SK-N-SH (cell line): ENCODE data around the gene ITPRID1. TPM values are rescaled to one million over a fixed set of nuclear protein-coding genes. Genes with fewer than 3 reads are reported as not detected.

Experiments
- CTCF ChIA-PET: fragments of 300-600, 350-600 bp; formaldehyde crosslinking; extraction: SDS; loops from one replicate; lab custom pipeline; 2021; lab: Yijun Ruan, JAX
- POLR2A ChIA-PET: fragments of 350-600 bp; sonication (Branson Sonifier 250); formaldehyde crosslinking; extraction: SDS; loops from one replicate; lab custom pipeline; 2020; ENCODE audit warnings: antibody characterized with exemption, inconsistent platforms; lab: Yijun Ruan, JAX
- DNase-seq: peaks from one replicate; pipeline ENCODE4 v3.0.0; 2012
- H2AFZ ChIP-seq: fragments of 200-600 bp; sonication (generic); 2 replicates; pipeline ENCODE4 v1.8.1; 2016; ENCODE audit warnings: antibody characterized with exemption, mild to moderate bottlenecking, low read depth
- H3F3A ChIP-seq: fragments of 200-600 bp; sonication (generic); replicated peaks from 2 replicates; pipeline ENCODE3; 2016; ENCODE audit warnings: antibody characterized with exemption, mild to moderate bottlenecking; ENCODE audit not compliant: insufficient read depth
- H3K27ac ChIP-seq, 2 experiments: fragments of 200-500 bp in 1 of 2; fragments of 200-600 bp in 1 of 2; sonication (Bioruptor generic) in 1 of 2; sonication (generic), shearing (Covaris generic) in 1 of 2; 2 replicates each; pipeline versions ENCODE4 v1.5.1 to v1.6.1; 2014 to 2016; ENCODE audit warnings: low read depth in 2 of 2, inconsistent platforms in 1 of 2, low read length in 1 of 2, mild to moderate bottlenecking in 1 of 2, mixed read lengths in 1 of 2
- H3K27me3 ChIP-seq: fragments of 200-600 bp; sonication (generic), shearing (Covaris generic); 2 replicates; pipeline ENCODE4 v1.6.1; 2016; ENCODE audit warnings: mixed run types; ENCODE audit not compliant: insufficient read depth
- H3K36me3 ChIP-seq, 2 experiments: fragments of 200-500 bp in 1 of 2; fragments of 200-600 bp in 1 of 2; sonication (Bioruptor generic) in 1 of 2; sonication (generic) in 1 of 2; replicated peaks in 1 of 2; 2 replicates each; pipeline versions ENCODE3 to v1.5.1; 2014 to 2016; ENCODE audit warnings: low read length in 1 of 2, mild to moderate bottlenecking in 1 of 2; ENCODE audit not compliant: insufficient read depth in 2 of 2, control insufficient read depth in 1 of 2
- H3K4me1 ChIP-seq, 2 experiments: fragments of 200-500 bp in 1 of 2; fragments of 200-600 bp in 1 of 2; sonication (Bioruptor generic) in 1 of 2; sonication (generic), shearing (Covaris generic) in 1 of 2; 2 replicates each; pipeline versions ENCODE4 v1.5.1 to v1.6.1; 2014 to 2016; ENCODE audit warnings: low read depth in 1 of 2, low read length in 1 of 2, mixed run types in 1 of 2; ENCODE audit not compliant: insufficient read depth in 2 of 2, control insufficient read depth in 1 of 2
- H3K4me2 ChIP-seq: fragments of 200-600 bp; sonication (generic), shearing (Covaris generic); 2 replicates; pipeline ENCODE4 v1.6.1; 2017; ENCODE audit warnings: mixed run types
- H3K4me3 ChIP-seq, 2 experiments: fragments of 200-500 bp in 1 of 2; fragments of 200-600 bp in 1 of 2; sonication (Bioruptor generic) in 1 of 2; sonication (generic), shearing (Covaris generic) in 1 of 2; 2 replicates each; pipeline versions ENCODE4 v1.5.1 to v1.8.1; 2014 to 2016; ENCODE audit warnings: low read depth in 2 of 2, inconsistent platforms in 1 of 2, low read length in 1 of 2, mild to moderate bottlenecking in 1 of 2, mixed read lengths in 1 of 2, moderate library complexity in 1 of 2
- H3K79me2 ChIP-seq: fragments of 200-600 bp; sonication (generic); 2 replicates; pipeline ENCODE4 v1.8.1; 2017; ENCODE audit warnings: mild to moderate bottlenecking; ENCODE audit not compliant: insufficient read depth
- H3K9ac ChIP-seq: fragments of 200-600 bp; sonication (generic); 2 replicates; pipeline ENCODE4 v1.6.1; 2017; ENCODE audit warnings: mixed run types
- H3K9me2 ChIP-seq: fragments of 200-600 bp; sonication (generic); 2 replicates; pipeline ENCODE4 v1.6.1; 2017; ENCODE audit warnings: mixed run types
- H3K9me3 ChIP-seq: fragments of 200-600 bp; sonication (generic); 2 replicates; pipeline ENCODE4 v1.6.1; 2017; ENCODE audit warnings: mixed run types, mild to moderate bottlenecking, moderate library complexity
- H4K20me1 ChIP-seq: fragments of 200-600 bp; sonication (generic); 2 replicates; pipeline ENCODE4 v1.6.1; 2017; ENCODE audit warnings: mild to moderate bottlenecking, mixed run types; ENCODE audit not compliant: insufficient read depth
- CTCF ChIP-seq: fragments of 200-600 bp; sonication (generic); IDR thresholded peaks from 2 replicates; pipeline ENCODE4 v1.6.1; 2017; ENCODE audit warnings: antibody characterized with exemption, mild to moderate bottlenecking, moderate library complexity
- ELF1 ChIP-seq: IDR thresholded peaks from 2 replicates; pipeline ENCODE4 v1.4.0; 2012
- FOXJ3 ChIP-seq: sonication (generic); formaldehyde crosslinking; IDR thresholded peaks from 2 replicates; pipeline ENCODE4 v1.5.1; 2020; ENCODE audit warnings: mild to moderate bottlenecking, missing genetic modification reagents
- GATA2 ChIP-seq: sonication (generic); formaldehyde crosslinking; IDR thresholded peaks from 2 replicates; pipeline ENCODE4 v1.5.0; 2020; ENCODE audit warnings: mild to moderate bottlenecking, missing genetic modification reagents
- MEF2A ChIP-seq: IDR thresholded peaks from 2 replicates; pipeline ENCODE4 v1.4.0; 2012; ENCODE audit warnings: low read depth, borderline replicate concordance
- MXI1 ChIP-seq: IDR thresholded peaks from 2 replicates; pipeline ENCODE4 v1.6.1; 2012; ENCODE audit warnings: mild to moderate bottlenecking, low read depth, low read length, improper control_type of control experiment
- RXRA ChIP-seq: IDR thresholded peaks from 2 replicates; pipeline ENCODE4 v1.4.0; 2012; ENCODE audit warnings: low read depth, mild to moderate bottlenecking, borderline replicate concordance
- SIN3A ChIP-seq: IDR thresholded peaks from 2 replicates; pipeline ENCODE4 v1.6.1; 2012; ENCODE audit warnings: low read depth, mild to moderate bottlenecking, low read length, moderate library complexity, borderline replicate concordance
- TCF12 ChIP-seq: IDR thresholded peaks from 2 replicates; pipeline ENCODE4 v1.4.0; 2012
- USF2 ChIP-seq: fragments of 150-350 bp; IDR thresholded peaks from 2 replicates; pipeline ENCODE4 v1.6.1; 2017; ENCODE audit warnings: antibody characterized with exemption, low read length, low read depth, borderline replicate concordance
- YY1 ChIP-seq: IDR thresholded peaks from 2 replicates; pipeline ENCODE4 v1.4.0; 2012; ENCODE audit warnings: low read depth, mild to moderate bottlenecking
- WGBS: methylation state at CpG from one replicate; pipeline ENCODE4 v1.1.6; 2017; ENCODE audit warnings: low lambda C conversion rate; 5-methylcytosine and 5-hydroxymethylcytosine counted together
- polyA plus RNA-seq, 3 experiments: library from polyadenylated mRNA; depleted of rRNA; stranded (reverse); fragments of >200 nt; gene quantifications; 2 replicates each; pipeline ENCODE4 v1.2.3, GENCODE V29; 2012

ITPRID1 gene
- polyA plus RNA-seq, 1 of the 3 experiments (the other 2 are of a cell fraction) = not detected

- WGBS = under 1% methylated on average over 5 of the region's 5 CpGs
- ChIA-PET CTCF (no interaction called here), POLR2A (no interaction called here)
- H3K9ac ChIP-seq = no peak overlapping the region
- H3K9me3 ChIP-seq = no peaks in the 10 kb centered on the region
- H3K27me3 ChIP-seq = peaks cover 32% of the 10 kb centered on the region; the same call in 1 of the 2 replicates
- DNase-seq = no peak
- H3K79me2 ChIP-seq = no peaks in the 10 kb centered on the region
- no peaks in the 10 kb centered on the region for H4K20me1 ChIP-seq
- no peak overlapping the region for H3K4me3 ChIP-seq
- H3K9me2 ChIP-seq = no peaks in the 10 kb centered on the region
- no peaks in the 10 kb centered on the region for H3F3A ChIP-seq
- no peaks in the 10 kb centered on the region for H3K4me1 ChIP-seq
- no peaks in the 10 kb centered on the region for H3K36me3 ChIP-seq
- TF ChIP-seq CTCF = no peak
- TF ChIP-seq TCF12 = no peak
- no peak for TF ChIP-seq GATA2 (CRISPR knock-in tag)
- TF ChIP-seq YY1 = no peak
- TF ChIP-seq MEF2A = no peak
- TF ChIP-seq SIN3A = no peak
- TF ChIP-seq ELF1 = no peak
- TF ChIP-seq RXRA = no peak
- TF ChIP-seq, all 33 proteins: peak for 0
- Histone ChIP-seq H3K4me2 (no peak overlapping the region), H3K27ac (no peak overlapping the region), H2AFZ (no peak overlapping the region)
These were observed 49.6 kb downstream of the ITPRID1 start for GRCh38 chr7:31563522-31563921.

DNA sequence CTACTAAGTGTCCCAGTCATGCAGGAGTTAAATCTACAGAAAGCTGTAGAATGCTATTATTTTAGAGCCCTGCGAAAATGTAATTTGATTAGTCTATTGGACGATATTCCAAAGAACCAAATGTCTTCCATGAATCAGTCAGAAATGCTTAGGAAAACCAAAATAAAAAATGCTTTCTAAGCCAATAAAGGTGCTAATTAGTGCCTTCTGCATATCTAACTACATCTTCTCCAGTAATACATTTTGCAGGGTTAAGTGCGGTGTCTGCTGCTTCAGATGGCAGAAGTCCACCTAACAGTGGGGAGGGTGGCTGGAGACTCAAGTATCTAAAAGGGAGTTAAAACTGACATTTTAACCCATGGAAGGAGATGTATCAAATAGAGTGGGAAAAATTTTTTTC is 50.1 kb downstream of the ITPRID1 start:
- Histone ChIP-seq H2AFZ (no peak overlapping the region), H3K9ac (no peak overlapping the region), H3K27me3 (peaks cover 32% of the 10 kb centered on the region; the same call in 1 of the 2 replicates), H3K9me3 (no peaks in the 10 kb centered on the region), H3K4me2 (no peak overlapping the region), H3K27ac (no peak overlapping the region), H4K20me1 (no peaks in the 10 kb centered on the region), H3K4me3 (no peak overlapping the region), H3F3A (no peaks in the 10 kb centered on the region), H3K36me3 (no peaks in the 10 kb centered on the region), H3K9me2 (no peaks in the 10 kb centered on the region), H3K79me2 (no peaks in the 10 kb centered on the region), H3K4me1 (no peaks in the 10 kb centered on the region)
- ChIA-PET POLR2A (no interaction called here), CTCF (no interaction called here)
- WGBS = 5% methylated on average over 3 of the region's 3 CpGs
- no peak for DNase-seq
- TF ChIP-seq MXI1 = no peak
- no peak for TF ChIP-seq USF2
- TF ChIP-seq FOXJ3 (CRISPR knock-in tag) = no peak
